Mesodermal cell (in vitro differentiated cells): Measurements from ENCODE around the gene PSTPIP2.
"Not testable (repeated sequence)": the region's sequence is repeated elsewhere in the genome, so short reads cannot be mapped to it uniquely, and the experiment has no call there.

Experiments used
- H3K27ac ChIP-seq: 2 replicates; pipeline ENCODE4 v1.7.0; 2013; ENCODE audit warnings: mild to moderate bottlenecking, low read depth, low read length, moderate library complexity; ENCODE audit not compliant: severe bottlenecking
- H3K36me3 ChIP-seq: 2 replicates; pipeline ENCODE4 v1.7.1; 2013; ENCODE audit warnings: mild to moderate bottlenecking, low read length, moderate library complexity; ENCODE audit not compliant: control insufficient read depth, insufficient read depth
- H3K4me1 ChIP-seq: one replicate; pipeline ENCODE4 v1.7.1; 2013; ENCODE audit warnings: mild to moderate bottlenecking, low read length; ENCODE audit not compliant: insufficient read depth, control insufficient read depth, poor library complexity, severe bottlenecking
- H3K4me3 ChIP-seq: 2 replicates; pipeline ENCODE4 v1.7.0; 2013; ENCODE audit warnings: low read length, control low read depth, mild to moderate bottlenecking; ENCODE audit not compliant: insufficient read depth, poor library complexity, severe bottlenecking; ENCODE audit errors: extremely low read depth
- H3K9me3 ChIP-seq: 2 replicates; pipeline ENCODE4 v1.7.1; 2013; ENCODE audit warnings: mild to moderate bottlenecking, low read length, moderate library complexity; ENCODE audit not compliant: control insufficient read depth
- WGBS, 2 experiments: methylation state at CpG; one replicate each; pipeline ENCODE4 v1.1.5; 2013; ENCODE audit warnings: missing lambda C conversion rate in 2 of 2; ENCODE audit not compliant: insufficient coverage in 2 of 2; 5-methylcytosine and 5-hydroxymethylcytosine counted together

Gene PSTPIP2

GRCh38 chr18:45959484-45959883 lies 112.6 kb downstream of the PSTPIP2 start:
- H3K27ac ChIP-seq, H3K9me3 ChIP-seq, H3K36me3 ChIP-seq, H3K4me3 ChIP-seq: not testable (repeated sequence)
- 80 to 100% methylated on average over 1 to 3 of the region's 7 CpGs for WGBS, 2 experiments
- H3K4me1 ChIP-seq, result peaks cover 13% of the 10 kb centered on the region

- Histone ChIP-seq H3K27ac (no peak overlapping the region), H3K36me3 (peaks cover 14% of the 10 kb centered on the region), H3K9me3 (no peaks in the 10 kb centered on the region), H3K4me1 (peaks cover 20% of the 10 kb centered on the region), H3K4me3 (no peak overlapping the region)
These were observed 113.3 kb downstream of the PSTPIP2 start for GRCh38 chr18:45958730-45959129.

GRCh38 chr18:45958027-45958426 lies 114.0 kb downstream of the PSTPIP2 start:
- Histone ChIP-seq H3K36me3 (peaks cover 21% of the 10 kb centered on the region), H3K4me3 (no peak overlapping the region), H3K9me3 (no peaks in the 10 kb centered on the region), H3K4me1 (peaks cover 24% of the 10 kb centered on the region), H3K27ac (no peak overlapping the region)
- WGBS, 2 experiments, result no CpG with 5 or more reads among the region's 2 CpGs

GRCh38 chr18:45957100-45957499 lies 115.0 kb downstream of the PSTPIP2 start:
- peaks cover 20% of the 10 kb centered on the region for H3K4me1 ChIP-seq
- H3K27ac ChIP-seq, result no peak overlapping the region
- H3K4me3 ChIP-seq, result no peak overlapping the region
- no peaks in the 10 kb centered on the region for H3K9me3 ChIP-seq
- peaks cover 31% of the 10 kb centered on the region for H3K36me3 ChIP-seq

GRCh38 chr18:45954070-45954934 lies 117.8 kb downstream of the PSTPIP2 start:
- peaks cover 45% of the 10 kb centered on the region for H3K36me3 ChIP-seq
- H3K9me3 ChIP-seq, result no peaks in the 10 kb centered on the region
- no peak overlapping the region for H3K4me3 ChIP-seq
- 93 to 96% methylated on average over 7 of the region's 7 CpGs for WGBS, 2 experiments
- no peak overlapping the region for H3K27ac ChIP-seq
- peaks cover 24% of the 10 kb centered on the region for H3K4me1 ChIP-seq

- WGBS, 2 experiments, result 89 to 100% methylated on average over 2 to 3 of the region's 4 CpGs
- H3K4me1 ChIP-seq, result peaks cover 24% of the 10 kb centered on the region
- H3K9me3 ChIP-seq, result no peaks in the 10 kb centered on the region
- H3K27ac ChIP-seq, result no peak overlapping the region
- peaks cover 73% of the 10 kb centered on the region for H3K36me3 ChIP-seq
- H3K4me3 ChIP-seq, result no peak overlapping the region
These were observed 120.9 kb downstream of the PSTPIP2 start for GRCh38 chr18:45951016-45951714.

GRCh38 chr18:45945669-45946068 lies 126.4 kb downstream of the PSTPIP2 start:
- H3K27ac ChIP-seq, result no peak overlapping the region
- H3K36me3 ChIP-seq, result peaks cover 89% of the 10 kb centered on the region
- no peaks in the 10 kb centered on the region for H3K4me1 ChIP-seq
- no peak overlapping the region for H3K4me3 ChIP-seq
- no peaks in the 10 kb centered on the region for H3K9me3 ChIP-seq
- WGBS, 2 experiments, result 80 to 94% methylated on average over 1 to 4 of the region's 5 CpGs

- no peak overlapping the region for H3K27ac ChIP-seq
- H3K9me3 ChIP-seq, result no peaks in the 10 kb centered on the region
- no peaks in the 10 kb centered on the region for H3K4me1 ChIP-seq
- WGBS, 2 experiments, result 94 to 100% methylated on average over 2 of the region's 2 CpGs
- H3K36me3 ChIP-seq, result peaks cover 81% of the 10 kb centered on the region
- no peak overlapping the region for H3K4me3 ChIP-seq
These were observed 131.3 kb downstream of the PSTPIP2 start for GRCh38 chr18:45940724-45941123.

GRCh38 chr18:45939236-45939635 lies 132.8 kb downstream of the PSTPIP2 start:
- no peaks in the 10 kb centered on the region for H3K9me3 ChIP-seq
- H3K4me1 ChIP-seq, result no peaks in the 10 kb centered on the region
- H3K36me3 ChIP-seq, result peaks cover 74% of the 10 kb centered on the region
- no peak overlapping the region for H3K4me3 ChIP-seq
- WGBS, 2 experiments, result 100% methylated on average over 2 of the region's 2 CpGs; no CpG with 5 or more reads in 1 of the 2 experiments
- H3K27ac ChIP-seq, result no peak overlapping the region

GRCh38 chr18:45938488-45938935 lies 133.5 kb downstream of the PSTPIP2 start:
- no peaks in the 10 kb centered on the region for H3K4me1 ChIP-seq
- no peaks in the 10 kb centered on the region for H3K9me3 ChIP-seq
- no CpG with 5 or more reads among the region's 2 CpGs for WGBS, 2 experiments
- peaks cover 70% of the 10 kb centered on the region for H3K36me3 ChIP-seq
- H3K27ac ChIP-seq, result no peak overlapping the region
- H3K4me3 ChIP-seq, result no peak overlapping the region
